GM19238 (cell line): Measurements from ENCODE around the gene CEL.

ENCODE experiments used
- DNase-seq: peaks from one replicate; pipeline ENCODE4 v3.0.0; 2011; ENCODE audit warnings: low spot score; ENCODE audit not compliant: insufficient read length

The CEL gene

DNA sequence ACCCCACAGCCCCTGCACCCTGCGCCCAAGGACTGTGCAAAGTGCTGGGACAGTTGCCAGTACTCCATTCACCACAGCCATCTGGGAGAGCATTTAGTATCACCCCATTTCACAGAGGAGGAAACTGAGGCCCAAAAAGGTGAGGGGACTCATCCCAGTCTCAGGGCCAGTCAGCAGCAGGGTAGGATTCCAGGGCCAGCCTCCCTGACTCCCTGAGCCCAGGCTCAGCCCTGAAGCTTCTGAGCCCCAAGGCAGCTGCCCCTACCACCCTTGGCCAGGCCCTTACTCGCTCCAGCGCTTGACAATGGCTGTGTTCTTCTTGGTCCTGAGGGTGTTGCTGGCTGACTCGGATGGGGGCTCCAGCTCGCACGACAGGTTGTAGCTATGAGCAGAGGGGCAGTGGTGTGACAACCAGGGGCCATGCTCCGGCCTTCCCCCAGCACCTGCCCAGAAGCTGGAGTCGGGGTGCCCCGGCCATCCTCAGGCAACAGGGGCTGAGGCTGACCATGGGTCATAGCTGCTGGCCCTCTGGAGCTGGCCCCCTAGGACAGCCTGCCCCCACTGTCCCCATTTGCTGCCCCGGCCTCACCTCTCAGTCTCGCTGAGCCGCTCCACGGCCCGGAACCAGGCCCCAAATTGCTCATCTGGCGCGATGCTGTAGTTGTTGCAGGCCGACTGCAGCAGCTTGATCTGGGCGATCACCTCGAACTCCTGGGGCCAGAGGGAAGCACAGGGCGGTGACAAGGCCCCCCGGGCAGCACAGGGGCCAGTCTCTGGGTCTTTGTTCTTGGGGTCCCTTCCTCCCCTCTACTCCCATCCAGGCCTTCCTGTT lies 40.6 kb downstream of the CEL start:
- no peak for DNase-seq

DNA sequence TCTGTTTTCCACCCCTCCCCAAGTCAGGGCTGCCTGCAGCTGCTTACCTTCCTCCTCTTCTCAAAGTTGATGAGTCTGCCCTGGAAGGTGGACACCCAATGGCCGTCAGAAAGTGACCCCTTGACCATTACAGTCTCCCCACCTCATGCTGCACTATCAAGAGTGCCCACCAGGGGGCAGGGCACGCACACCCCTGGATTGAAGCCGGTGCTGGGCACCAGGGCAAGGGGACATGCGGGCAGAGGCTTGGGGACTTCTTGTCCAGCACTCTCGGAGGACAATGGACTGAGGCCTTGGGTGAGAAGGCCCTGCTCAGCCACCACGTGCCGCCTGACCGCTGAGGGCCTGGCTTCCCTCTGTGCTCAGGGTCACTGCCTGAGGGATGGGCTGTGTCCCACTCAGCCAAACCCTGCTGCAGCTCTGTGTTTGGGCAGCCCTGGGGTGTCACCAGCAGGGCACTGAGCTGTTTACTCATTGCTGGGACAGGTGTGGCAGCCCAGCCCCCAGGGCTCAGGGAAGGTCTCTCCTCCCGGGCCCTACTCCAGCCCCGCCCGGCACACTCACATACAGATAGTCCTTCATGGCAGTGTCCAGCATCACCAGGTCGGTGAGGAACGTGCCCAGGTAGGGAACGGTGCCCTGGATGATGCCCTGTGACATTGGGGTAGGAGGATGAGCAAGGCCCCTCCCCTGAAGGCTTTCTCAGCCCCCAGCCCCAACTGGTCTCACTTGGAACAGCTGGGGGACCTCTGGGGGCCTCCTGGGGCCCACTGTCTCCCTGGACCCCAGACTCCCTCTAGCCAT lies 41.6 kb downstream of the CEL start:
- no peak for DNase-seq

- no peak for DNase-seq
Observed at GRCh38 chr9:133103987-133104505, 42.3 kb downstream of the CEL start.

- DNase-seq = no peak
Observed at GRCh38 chr9:133104718-133105460, 43.1 kb downstream of the CEL start.

DNA sequence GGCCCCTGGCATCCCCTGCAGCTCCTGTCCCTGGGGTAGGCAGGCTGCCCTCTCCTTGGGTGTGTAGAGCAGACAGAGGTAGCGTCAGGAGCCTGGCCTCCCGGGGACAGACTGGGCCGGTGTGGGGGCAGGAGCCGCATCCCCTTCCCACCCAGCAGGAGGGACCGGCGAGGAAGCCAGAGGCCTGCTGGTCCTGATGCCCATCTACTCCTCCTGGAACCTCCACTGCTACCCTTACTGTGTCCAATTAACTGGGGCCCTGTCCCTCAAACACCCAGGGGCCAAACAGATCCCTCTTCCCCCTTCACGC lies 43.6 kb downstream of the CEL start:
- no peak for DNase-seq

DNA sequence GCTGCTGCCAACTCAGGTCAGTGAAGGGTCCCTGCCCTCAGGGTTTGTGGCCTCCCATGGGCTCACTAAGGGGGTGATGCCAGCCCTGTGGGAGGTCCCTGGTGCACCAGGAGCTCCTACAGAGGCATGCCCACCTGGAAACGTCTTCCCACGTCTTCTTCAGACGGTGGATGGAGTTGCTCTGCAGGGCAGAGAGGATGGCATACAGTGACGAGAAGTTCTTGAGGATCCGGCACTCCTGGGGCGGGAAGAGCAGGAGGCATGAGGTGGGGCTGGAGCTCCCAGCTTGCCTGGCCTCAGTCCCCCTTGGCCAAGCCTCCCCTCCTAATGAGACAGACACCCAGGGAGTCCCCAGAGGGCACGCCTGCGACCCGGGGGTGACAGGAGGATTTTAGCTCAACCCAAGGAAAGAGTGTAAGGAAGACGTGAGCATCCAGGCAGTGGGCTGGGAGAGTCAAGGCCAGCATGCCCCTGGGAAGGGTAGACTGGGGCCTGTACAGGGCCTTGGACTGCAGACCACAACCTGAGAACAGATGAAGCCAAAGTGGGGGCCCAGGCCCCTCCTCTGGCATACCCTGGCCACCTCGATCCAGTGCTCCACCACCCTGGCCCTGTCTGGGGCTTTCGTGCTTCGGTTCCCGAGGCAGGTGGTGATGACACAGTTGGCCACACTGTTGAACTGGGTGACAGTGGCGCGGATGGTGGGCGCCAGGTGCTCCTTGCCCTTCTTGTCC lies 44.9 kb downstream of the CEL start:
- no peak for DNase-seq

- no peak for DNase-seq
Observed at GRCh38 chr9:133107245-133107722, 45.5 kb downstream of the CEL start.

DNA sequence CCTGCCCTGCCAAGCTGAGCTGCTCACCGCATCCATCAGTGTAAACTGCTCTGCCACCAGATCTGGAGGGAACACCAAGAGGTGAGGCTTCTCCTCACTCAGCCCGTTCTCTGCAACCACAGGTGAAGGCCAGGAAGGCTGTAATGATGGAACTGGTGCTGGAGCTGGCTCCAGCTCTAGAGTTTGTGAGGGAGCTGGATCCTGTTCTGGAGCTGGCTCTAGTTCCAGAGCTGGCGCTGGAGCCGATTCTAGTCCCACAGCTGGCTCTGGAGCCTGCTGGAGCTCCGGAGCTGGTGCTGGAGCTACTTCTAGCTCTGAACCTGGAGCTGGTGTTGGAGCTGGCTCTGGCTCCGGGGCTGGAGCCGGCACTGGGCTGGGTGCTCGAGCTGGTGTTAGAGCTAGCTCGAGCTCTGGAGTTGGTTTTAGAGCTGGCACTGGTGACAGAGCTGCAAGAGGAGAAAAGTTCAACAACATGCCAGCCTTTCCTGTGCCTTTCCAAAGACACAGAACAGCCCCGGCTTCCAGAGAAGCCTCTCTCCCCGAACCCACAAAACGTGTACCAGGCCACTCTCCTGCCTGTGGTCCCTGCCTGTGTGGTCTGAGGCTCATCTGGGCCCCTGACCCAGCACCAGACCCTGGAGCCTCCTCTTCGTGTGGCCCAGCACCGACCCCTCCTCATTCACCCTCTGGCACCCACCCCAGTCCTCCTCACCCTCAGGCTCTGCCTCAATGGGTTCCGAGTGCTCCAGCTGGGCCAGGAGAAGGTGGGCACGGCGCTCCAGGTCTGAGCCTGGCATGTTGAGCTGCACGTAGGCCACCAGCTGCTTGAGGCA lies 46.4 kb downstream of the CEL start:
- no peak for DNase-seq

GRCh38 chr9:133108794-133109641 lies 47.2 kb downstream of the CEL start:
- DNase-seq = no peak

DNA sequence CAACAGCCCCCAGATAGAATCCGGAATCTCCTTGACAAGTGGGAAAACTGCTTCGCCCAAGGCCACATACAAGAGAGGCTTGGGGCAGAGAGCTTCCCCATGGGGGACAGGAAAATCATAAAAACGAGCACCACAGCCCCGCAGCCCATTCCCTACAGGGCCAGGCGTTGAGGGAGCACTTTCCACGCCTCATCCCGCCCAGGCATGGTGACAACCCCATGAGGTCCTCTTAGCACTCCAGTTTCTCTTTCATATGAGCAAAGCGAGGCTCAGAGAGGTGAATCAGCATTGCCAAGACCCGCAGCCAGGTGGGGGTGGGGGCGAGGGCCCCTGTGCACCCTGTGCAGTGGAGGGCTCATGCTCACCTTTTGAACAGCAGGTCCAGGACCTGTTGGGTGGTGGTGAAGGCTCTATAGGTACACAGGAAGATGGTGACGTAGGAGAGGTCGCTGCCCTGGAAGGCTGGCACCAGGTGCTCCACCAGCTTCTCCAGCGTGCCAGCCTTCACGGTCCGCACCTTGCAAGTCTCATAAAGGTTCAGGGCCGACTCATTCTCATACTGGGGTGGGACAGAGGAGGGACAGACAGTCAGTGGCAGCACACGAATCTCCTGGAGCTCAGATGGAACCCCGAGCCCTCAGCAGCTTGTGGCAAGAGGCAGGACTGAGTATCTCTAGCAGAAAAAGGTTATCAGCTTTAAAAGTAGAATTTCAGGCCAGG lies 48.3 kb downstream of the CEL start:
- no peak for DNase-seq

- no peak for DNase-seq
Observed at GRCh38 chr9:133111808-133112662, 50.3 kb downstream of the CEL start.

DNA sequence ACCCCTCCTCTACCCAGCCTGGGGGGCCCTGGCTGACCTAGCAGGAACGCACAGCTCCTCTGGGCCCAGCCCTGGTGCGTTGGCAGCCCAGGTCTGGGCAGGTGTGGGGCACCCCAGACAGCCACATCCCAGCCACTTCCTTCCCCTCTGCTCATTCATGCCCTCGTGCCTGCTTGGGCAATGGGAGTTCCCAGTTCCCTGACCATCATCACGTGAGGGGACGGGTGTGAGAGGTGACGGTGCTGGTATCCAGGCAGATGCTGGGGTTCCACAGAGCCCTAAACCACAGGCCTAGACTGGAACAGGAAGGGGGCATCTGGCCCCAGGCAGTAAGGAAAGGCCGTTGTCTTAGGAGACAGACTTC lies 50.9 kb downstream of the CEL start:
- DNase-seq = no peak

DNA sequence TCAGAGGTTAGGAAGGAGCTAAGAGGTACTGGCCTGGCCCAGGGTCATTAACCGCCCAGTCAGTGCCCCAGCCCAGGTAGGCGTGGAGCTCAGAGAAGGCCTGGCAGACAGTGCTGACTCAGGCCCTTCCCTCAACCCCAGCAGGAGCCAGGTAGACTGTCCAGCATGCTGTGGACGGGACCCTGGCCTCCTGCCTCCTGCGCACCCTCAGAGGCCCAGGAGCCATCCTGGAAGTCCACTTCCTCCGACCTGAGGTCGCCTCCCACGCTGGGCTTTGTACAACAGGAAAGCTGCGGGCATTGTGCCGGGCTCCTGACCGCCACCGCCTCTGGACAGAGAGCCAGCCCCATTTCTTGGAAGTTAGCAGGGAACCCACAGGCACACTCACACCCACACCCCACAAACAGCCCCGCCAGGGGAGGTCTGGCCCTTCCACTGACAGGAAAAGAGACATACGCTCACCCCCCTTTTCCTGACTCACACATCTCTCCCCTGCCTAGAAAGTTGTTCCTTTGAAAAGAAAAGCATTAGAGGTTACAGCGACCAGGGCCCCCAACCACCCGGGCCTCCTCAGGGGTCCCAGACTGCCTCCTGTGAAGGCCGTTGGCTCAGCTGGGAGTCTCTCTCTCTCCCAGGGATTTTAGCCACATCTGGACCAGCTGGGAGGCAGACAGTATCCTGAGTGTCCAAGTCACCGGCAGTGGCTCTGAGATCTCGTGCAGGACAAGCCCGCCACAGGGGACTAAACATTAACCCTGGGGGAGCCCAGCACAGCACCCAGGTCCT lies 51.6 kb downstream of the CEL start:
- no peak for DNase-seq

DNA sequence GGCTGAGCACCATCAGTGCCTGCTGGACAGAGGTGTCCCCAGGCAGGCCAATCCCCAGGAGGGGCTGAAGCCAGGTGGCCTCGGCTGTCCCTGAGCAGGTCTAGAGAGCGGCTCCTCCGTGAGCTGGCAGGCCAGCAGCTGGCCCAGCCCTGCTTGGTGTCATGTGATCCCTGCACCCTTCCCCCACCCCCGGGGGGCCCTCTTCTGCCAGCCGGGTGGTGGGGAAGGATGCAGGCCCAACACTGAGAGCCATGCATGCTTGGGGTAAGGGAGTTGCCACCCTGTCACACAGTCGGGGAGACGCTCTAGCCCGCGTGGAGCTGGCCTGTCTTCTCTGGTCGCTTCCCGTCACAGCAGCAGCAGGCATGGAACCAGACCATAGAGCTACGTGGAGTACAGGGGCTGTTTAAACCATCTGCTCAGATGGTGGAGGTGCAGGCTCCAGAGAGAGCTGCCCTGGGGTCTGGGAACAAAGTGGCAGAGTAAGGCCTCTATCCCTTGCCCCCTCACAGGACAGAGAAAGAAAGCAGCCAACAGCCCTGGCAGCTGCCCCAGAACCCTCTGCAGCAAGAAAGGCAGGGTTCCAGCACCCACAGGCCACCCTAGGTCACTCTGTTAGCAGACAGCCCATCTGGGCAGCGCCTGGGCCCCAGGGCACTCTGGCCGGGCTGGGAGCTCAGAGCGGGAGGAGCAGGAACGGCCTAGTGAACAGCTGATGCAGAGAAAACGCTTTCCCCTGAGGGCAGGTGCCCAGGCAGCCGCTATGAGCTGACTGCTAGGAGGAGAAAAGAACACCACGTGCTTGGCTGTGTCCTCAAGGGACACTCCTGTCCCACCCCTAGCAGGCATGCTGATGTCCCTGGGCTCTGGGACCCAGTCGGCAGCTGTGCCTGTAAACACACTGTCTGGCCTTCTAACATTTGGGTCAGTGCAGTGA lies 52.4 kb downstream of the CEL start:
- DNase-seq = no peak

DNA sequence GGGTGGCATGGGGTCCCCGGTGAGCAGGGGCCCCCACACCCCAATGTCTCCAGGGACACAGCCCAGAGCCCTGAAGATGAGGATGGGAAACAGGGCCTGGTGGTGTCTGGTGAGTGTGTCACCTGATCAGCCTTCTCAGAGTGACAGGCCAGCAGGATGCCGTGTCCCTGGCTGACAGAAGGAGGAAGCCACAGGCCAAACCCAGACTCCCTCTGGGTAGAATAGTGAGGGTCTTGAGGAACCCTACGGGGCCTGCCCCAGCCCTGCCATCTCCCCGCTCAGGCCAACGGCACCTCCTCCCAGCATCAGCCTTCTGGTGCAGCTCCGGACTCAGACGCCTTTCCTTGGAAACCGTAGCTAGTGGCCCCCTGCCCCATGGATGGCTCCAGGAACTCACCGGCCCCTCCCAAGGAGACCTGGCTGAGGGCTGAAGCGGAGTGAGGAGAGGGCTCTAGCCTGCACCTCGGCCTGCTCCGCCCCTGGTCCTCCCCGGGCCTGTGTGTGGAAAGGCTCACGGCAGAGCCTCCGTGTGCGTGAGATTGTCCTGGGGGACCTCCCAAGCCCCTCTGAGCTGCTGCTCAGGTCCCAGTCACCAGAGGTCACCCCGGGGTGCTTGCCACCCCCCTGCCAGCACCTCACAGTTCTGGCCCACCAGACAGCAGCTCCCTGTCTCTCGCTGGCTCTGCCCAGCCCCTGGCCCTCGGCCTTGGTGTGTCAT lies 53.3 kb downstream of the CEL start:
- no peak for DNase-seq
